SK-N-SH treated with all-trans-retinoic acid at 6 μM for 48 hours (cell line): ENCODE measurements around the gene TNFRSF25.

Experiments used
- ATAC-seq: fragments of 200-7000 bp; cut with Tn5 transposase; 3 replicates; pipeline ENCODE4 v1.9.1; 2020; ENCODE audit warnings: mild to moderate bottlenecking, moderate library complexity
- ARNTL ChIP-seq: fragments of 450-650 bp; formaldehyde crosslinking; IDR thresholded peaks from 2 replicates; pipeline ENCODE4 v1.5.0; 2020; ENCODE audit warnings: low read depth, mild to moderate bottlenecking, moderate library complexity, borderline replicate concordance
- BACH2 ChIP-seq: fragments of 250-450 bp; sonication (Bioruptor Pico); IDR thresholded peaks from 2 replicates; pipeline ENCODE4 v1.9.0; 2021; ENCODE audit warnings: mild to moderate bottlenecking, borderline replicate concordance
- CREB5 ChIP-seq: fragments of 250-450 bp; sonication (Bioruptor Pico); IDR thresholded peaks from 2 replicates; pipeline ENCODE4 v1.5.1; 2020; ENCODE audit warnings: low read depth, mild to moderate bottlenecking, moderate library complexity
- CSDC2 ChIP-seq: fragments of 250-450 bp; sonication (Bioruptor Pico); IDR thresholded peaks from 2 replicates; pipeline ENCODE4 v1.5.0; 2020; ENCODE audit warnings: mild to moderate bottlenecking, moderate library complexity
- CSRNP3 ChIP-seq: fragments of 250-450 bp; sonication (Bioruptor Pico); IDR thresholded peaks from 2 replicates; pipeline ENCODE4 v1.5.1; 2021; ENCODE audit warnings: mild to moderate bottlenecking, moderate library complexity
- ESRRG ChIP-seq: fragments of 250-450 bp; sonication (Bioruptor Pico); IDR thresholded peaks from 2 replicates; pipeline ENCODE4 v1.6.1; 2021; ENCODE audit warnings: mild to moderate bottlenecking
- GLIS3 ChIP-seq: fragments of 250-450 bp; sonication (Bioruptor Pico); IDR thresholded peaks from 2 replicates; pipeline ENCODE4 v1.5.0; 2020; ENCODE audit warnings: mild to moderate bottlenecking, moderate library complexity
- OSR1 ChIP-seq: fragments of 250-450 bp; sonication (Bioruptor Pico); IDR thresholded peaks from 2 replicates; pipeline ENCODE4 v1.8.0; 2022; ENCODE audit warnings: moderate library complexity, mild to moderate bottlenecking, inconsistent platforms
- PPARA ChIP-seq: fragments of 250-450 bp; sonication (Bioruptor Pico); IDR thresholded peaks from 2 replicates; pipeline ENCODE4 v1.5.0; 2020; ENCODE audit warnings: mild to moderate bottlenecking, borderline replicate concordance
- RARB ChIP-seq: fragments of 250-450 bp; sonication (Bioruptor Pico); IDR thresholded peaks from 2 replicates; pipeline ENCODE4 v1.8.0; 2021; ENCODE audit warnings: mild to moderate bottlenecking, moderate library complexity
- SNAI2 ChIP-seq: fragments of 250-450 bp; sonication (Bioruptor Pico); IDR thresholded peaks from 2 replicates; pipeline ENCODE4 v1.5.0; 2020; ENCODE audit warnings: mild to moderate bottlenecking, moderate library complexity
- TCF4 ChIP-seq: fragments of 250-450 bp; sonication (Bioruptor Pico); IDR thresholded peaks from 2 replicates; pipeline ENCODE4 v1.8.0; 2021; ENCODE audit warnings: mild to moderate bottlenecking, moderate library complexity, borderline replicate concordance
- TOX ChIP-seq: fragments of 250-450 bp; sonication (Bioruptor Pico); IDR thresholded peaks from 2 replicates; pipeline ENCODE4 v1.8.0; 2021; ENCODE audit warnings: mild to moderate bottlenecking, moderate library complexity, borderline replicate concordance
- TSHZ2 ChIP-seq: fragments of 250-450 bp; sonication (Bioruptor Pico); IDR thresholded peaks from 2 replicates; pipeline ENCODE4 v1.5.0; 2020; ENCODE audit warnings: mild to moderate bottlenecking, moderate library complexity
- ZC3H10 ChIP-seq: fragments of 250-450 bp; sonication (Bioruptor Pico); IDR thresholded peaks from 2 replicates; pipeline ENCODE4 v1.5.1; 2021; ENCODE audit warnings: mild to moderate bottlenecking, moderate library complexity
- ZFP3 ChIP-seq: fragments of 250-450 bp; sonication (Bioruptor Pico); IDR thresholded peaks from 2 replicates; pipeline ENCODE4 v1.5.0; 2020; ENCODE audit warnings: mild to moderate bottlenecking, moderate library complexity
- ZFP30 ChIP-seq: fragments of 450-650 bp; formaldehyde crosslinking; IDR thresholded peaks from 2 replicates; pipeline ENCODE4 v1.5.0; 2022; ENCODE audit warnings: mild to moderate bottlenecking, moderate library complexity
- ZNF565 ChIP-seq: fragments of 450-650 bp; formaldehyde crosslinking; conservative IDR thresholded peaks from 2 replicates; pipeline ENCODE4 v1.5.0; 2020; ENCODE audit warnings: low read depth, mild to moderate bottlenecking, moderate library complexity
- ZNF70 ChIP-seq: fragments of 450-650 bp; formaldehyde crosslinking; IDR thresholded peaks from 2 replicates; pipeline ENCODE4 v1.5.0; 2020; ENCODE audit warnings: mild to moderate bottlenecking, moderate library complexity
- ZNF8 ChIP-seq: fragments of 450-650 bp; formaldehyde crosslinking; IDR thresholded peaks from 2 replicates; pipeline ENCODE4 v1.5.0; 2020; ENCODE audit warnings: mild to moderate bottlenecking, moderate library complexity
- TF ChIP-seq, protein P1 (sequence below): fragments of 250-450 bp; sonication (Bioruptor Pico); IDR thresholded peaks from 2 replicates; pipeline ENCODE4 v1.8.0; 2021; ENCODE audit warnings: low read depth, mild to moderate bottlenecking, moderate library complexity, borderline replicate concordance

TNFRSF25 gene

DNA sequence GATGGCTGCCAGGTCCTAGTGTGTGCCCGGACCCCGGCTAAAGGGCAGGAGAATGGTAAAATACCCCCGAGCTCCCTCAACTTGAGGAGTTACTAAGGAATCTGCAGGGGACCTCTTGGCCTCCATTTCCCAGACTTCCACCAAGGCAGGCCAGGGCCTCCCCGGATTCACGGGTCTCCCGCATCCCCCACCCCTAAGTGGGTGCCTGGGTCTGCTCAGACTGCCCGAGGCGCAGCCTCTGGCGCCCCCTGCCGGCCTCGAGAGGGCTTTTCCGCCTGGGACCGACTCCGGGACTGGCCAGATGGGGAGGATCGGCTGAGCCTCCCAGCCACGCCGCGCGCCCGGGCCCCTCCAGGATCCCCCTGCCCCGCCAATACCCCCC lies 23.8 kb upstream of the TNFRSF25 start:
- ATAC-seq: peak; percentile 77
- TF ChIP-seq TCF4 (CRISPR knock-in tag) (no peak), CSRNP3 (no peak), RARB (CRISPR knock-in tag) (no peak), TOX (CRISPR knock-in tag) (no peak), ESRRG (CRISPR knock-in tag) (no peak), BACH2 (CRISPR knock-in tag) (no peak), ZC3H10 (CRISPR knock-in tag) (no peak), ZNF565 (no peak), ARNTL (CRISPR knock-in tag) (no peak), CREB5 (CRISPR knock-in tag) (no peak), ZFP3 (no peak), PPARA (CRISPR knock-in tag) (no peak), SNAI2 (CRISPR knock-in tag) (no peak), ZFP30 (no peak), TSHZ2 (CRISPR knock-in tag) (no peak), OSR1 (CRISPR knock-in tag) (no peak), CSDC2 (CRISPR knock-in tag) (no peak), GLIS3 (CRISPR knock-in tag) (no peak)
- TF ChIP-seq, protein P1, sequence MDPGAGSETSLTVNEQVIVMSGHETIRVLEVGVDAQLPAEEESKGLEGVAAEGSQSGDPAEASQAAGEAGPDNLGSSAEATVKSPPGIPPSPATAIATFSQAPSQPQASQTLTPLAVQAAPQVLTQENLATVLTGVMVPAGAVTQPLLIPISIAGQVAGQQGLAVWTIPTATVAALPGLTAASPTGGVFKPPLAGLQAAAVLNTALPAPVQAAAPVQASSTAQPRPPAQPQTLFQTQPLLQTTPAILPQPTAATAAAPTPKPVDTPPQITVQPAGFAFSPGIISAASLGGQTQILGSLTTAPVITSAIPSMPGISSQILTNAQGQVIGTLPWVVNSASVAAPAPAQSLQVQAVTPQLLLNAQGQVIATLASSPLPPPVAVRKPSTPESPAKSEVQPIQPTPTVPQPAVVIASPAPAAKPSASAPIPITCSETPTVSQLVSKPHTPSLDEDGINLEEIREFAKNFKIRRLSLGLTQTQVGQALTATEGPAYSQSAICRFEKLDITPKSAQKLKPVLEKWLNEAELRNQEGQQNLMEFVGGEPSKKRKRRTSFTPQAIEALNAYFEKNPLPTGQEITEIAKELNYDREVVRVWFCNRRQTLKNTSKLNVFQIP: no peak

DNA sequence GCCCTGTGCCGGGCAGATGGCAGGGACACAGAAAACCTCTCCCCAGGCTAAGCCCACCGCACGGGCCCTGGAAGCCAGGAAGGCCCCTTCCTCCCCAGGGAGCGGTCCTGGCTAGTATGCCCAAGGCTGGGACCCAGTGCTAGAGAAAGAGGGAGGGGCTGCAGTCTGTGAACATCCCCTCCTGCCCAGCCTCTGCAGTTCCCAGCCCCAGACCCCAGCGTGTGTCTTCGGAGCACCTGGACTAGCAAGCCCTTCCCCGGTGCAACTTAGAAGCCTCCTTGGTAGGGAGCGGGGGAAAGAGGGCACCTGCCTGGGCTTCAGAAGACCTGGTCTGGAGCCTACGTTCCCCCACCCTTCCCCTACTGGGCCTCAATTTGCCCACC lies 23.4 kb upstream of the TNFRSF25 start:
- ATAC-seq: no peak
- TF ChIP-seq, protein P1: no peak
- no peak for TF ChIP-seq PPARA (CRISPR knock-in tag)
- TF ChIP-seq ZFP30: no peak
- TF ChIP-seq SNAI2 (CRISPR knock-in tag): no peak
- TF ChIP-seq ZNF70 (CRISPR knock-in tag): no peak
- no peak for TF ChIP-seq GLIS3 (CRISPR knock-in tag)

GRCh38 chr1:6488602-6489382 lies 22.8 kb upstream of the TNFRSF25 start:
- no peak for ATAC-seq
- TF ChIP-seq ZNF70 (CRISPR knock-in tag) (no peak), CSDC2 (CRISPR knock-in tag) (no peak), ZC3H10 (CRISPR knock-in tag) (no peak), BACH2 (CRISPR knock-in tag) (no peak), ARNTL (CRISPR knock-in tag) (no peak), PPARA (CRISPR knock-in tag) (no peak), GLIS3 (CRISPR knock-in tag) (no peak), OSR1 (CRISPR knock-in tag) (no peak), CSRNP3 (no peak), RARB (CRISPR knock-in tag) (no peak), ZNF8 (CRISPR knock-in tag) (no peak), ZNF565 (no peak), TCF4 (CRISPR knock-in tag) (no peak)
- TF ChIP-seq, protein P1: no peak
